OCI-LY3 (cell line): Measurements from ENCODE around the gene PDHX.

Source experiments
- H2AFZ ChIP-seq: fragments of 200-600, 300-600 bp; shearing (Covaris generic); 2 replicates; pipeline ENCODE4 v1.6.0; 2014; ENCODE audit warnings: antibody characterized with exemption, low read depth, low read length
- H3K27ac ChIP-seq: fragments of 200-600, 300-600 bp; sonication (generic); 2 replicates; pipeline ENCODE4 v1.5.1; 2014; ENCODE audit warnings: mild to moderate bottlenecking, low read length, moderate library complexity, mixed read lengths
- H3K27me3 ChIP-seq: fragments of 200-600, 300-600 bp; sonication (generic); 2 replicates; pipeline ENCODE4 v1.6.1; 2014; ENCODE audit warnings: low read depth, low read length, mixed read lengths
- H3K36me3 ChIP-seq: fragments of 200-600, 300-600 bp; sonication (generic); replicated peaks from 2 replicates; pipeline ENCODE3; 2014; ENCODE audit warnings: low read depth, low read length, mixed read lengths
- H3K4me1 ChIP-seq: fragments of 300-600, 200-600 bp; sonication (generic); 2 replicates; pipeline ENCODE4 v1.6.1; 2014; ENCODE audit warnings: low read length, mixed read lengths
- H3K4me2 ChIP-seq: fragments of 200-600, 300-600 bp; sonication (generic); 2 replicates; pipeline ENCODE4 v1.6.1; 2014; ENCODE audit warnings: low read length, mixed read lengths
- H3K4me3 ChIP-seq: fragments of 300-600, 200-600 bp; sonication (generic); 2 replicates; pipeline ENCODE4 v1.5.1; 2014; ENCODE audit warnings: antibody characterized with exemption, mild to moderate bottlenecking, low read length, moderate library complexity
- H3K79me2 ChIP-seq: fragments of 300-600, 200-600 bp; shearing (Covaris generic); 2 replicates; pipeline ENCODE4 v1.6.1; 2014; ENCODE audit warnings: mild to moderate bottlenecking, low read length, mixed read lengths
- H3K9ac ChIP-seq: fragments of 300-600, 200-600 bp; shearing (Covaris generic); 2 replicates; pipeline ENCODE4 v1.6.0; 2014; ENCODE audit warnings: mild to moderate bottlenecking, low read length, moderate library complexity
- H3K9me3 ChIP-seq: fragments of 200-600, 300-600 bp; shearing (Covaris generic); 2 replicates; pipeline ENCODE4 v1.6.1; 2014; ENCODE audit warnings: low read length, mixed read lengths; ENCODE audit not compliant: insufficient read depth
- H4K20me1 ChIP-seq: fragments of 200-600, 300-600 bp; sonication (generic); 2 replicates; pipeline ENCODE4 v1.6.1; 2016; ENCODE audit warnings: low read length, mixed read lengths; ENCODE audit not compliant: insufficient read depth
- EZH2phosphoT487 ChIP-seq: fragments of 200-600 bp; shearing (Covaris generic); IDR thresholded peaks from 2 replicates; pipeline ENCODE4 v1.6.1; 2018; ENCODE audit warnings: antibody characterized with exemption, mixed run types, low read depth
- TF ChIP-seq, protein P1 (sequence below): fragments of 200-600, 300-600 bp; sonication (generic); IDR thresholded peaks from 2 replicates; pipeline ENCODE4 v1.5.1; 2014; ENCODE audit warnings: antibody characterized with exemption, low read length, low read depth

The PDHX gene

DNA sequence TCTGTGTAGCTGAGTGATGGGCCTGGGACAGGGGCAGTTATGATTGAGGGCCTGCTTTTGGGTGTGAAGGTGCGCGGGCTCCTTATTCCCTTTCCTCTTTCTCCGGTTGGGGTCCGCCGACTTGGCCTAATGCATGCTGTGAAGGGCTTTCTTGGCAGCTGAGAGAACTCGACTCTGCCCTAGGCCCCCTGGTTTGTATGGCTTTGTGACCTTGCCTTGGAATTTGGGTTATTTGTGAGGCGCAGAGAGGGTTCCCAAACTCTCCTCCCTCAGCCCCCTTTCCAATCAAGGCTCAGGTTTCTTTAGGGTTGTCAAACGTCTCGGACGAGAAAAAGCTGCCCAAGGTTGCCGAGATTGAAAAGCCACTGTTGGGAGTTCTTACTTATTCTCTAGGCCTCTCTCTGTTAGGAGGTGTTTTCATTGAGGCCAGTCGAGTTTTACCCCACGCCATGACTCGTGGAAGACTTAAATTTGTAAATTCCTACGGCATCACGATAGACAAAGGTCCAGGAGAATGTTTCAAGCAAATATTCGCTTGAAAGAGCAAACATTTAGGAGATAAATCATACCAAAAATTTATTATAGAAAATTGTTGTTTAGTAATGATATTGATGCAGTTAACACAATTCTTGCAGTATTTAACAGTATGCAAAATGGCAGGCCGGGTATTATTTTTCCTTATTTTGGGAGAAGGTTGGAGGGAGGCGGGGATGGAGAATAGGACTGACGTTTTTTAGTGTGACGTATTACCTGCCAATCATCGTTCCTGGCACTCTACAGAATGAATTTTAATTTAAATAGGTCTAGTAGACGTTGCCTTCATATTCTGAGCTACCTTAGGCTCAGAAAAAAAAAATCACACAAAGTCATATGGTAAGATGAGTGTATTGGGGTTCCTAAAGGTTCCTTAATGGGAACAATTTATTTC lies 689 bp downstream of the PDHX start:
- no peaks in the 10 kb centered on the region for H3K9me3 ChIP-seq
- peak overlapping the region; percentile 87 for H2AFZ ChIP-seq
- H3K27me3 ChIP-seq: no peaks in the 10 kb centered on the region
- TF ChIP-seq, protein P1, sequence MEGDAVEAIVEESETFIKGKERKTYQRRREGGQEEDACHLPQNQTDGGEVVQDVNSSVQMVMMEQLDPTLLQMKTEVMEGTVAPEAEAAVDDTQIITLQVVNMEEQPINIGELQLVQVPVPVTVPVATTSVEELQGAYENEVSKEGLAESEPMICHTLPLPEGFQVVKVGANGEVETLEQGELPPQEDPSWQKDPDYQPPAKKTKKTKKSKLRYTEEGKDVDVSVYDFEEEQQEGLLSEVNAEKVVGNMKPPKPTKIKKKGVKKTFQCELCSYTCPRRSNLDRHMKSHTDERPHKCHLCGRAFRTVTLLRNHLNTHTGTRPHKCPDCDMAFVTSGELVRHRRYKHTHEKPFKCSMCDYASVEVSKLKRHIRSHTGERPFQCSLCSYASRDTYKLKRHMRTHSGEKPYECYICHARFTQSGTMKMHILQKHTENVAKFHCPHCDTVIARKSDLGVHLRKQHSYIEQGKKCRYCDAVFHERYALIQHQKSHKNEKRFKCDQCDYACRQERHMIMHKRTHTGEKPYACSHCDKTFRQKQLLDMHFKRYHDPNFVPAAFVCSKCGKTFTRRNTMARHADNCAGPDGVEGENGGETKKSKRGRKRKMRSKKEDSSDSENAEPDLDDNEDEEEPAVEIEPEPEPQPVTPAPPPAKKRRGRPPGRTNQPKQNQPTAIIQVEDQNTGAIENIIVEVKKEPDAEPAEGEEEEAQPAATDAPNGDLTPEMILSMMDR: no peak
- no peak for TF ChIP-seq EZH2phosphoT487
- no peaks in the 10 kb centered on the region; the same call in 1 of the 2 replicates for H4K20me1 ChIP-seq
- H3K27ac ChIP-seq: peak overlapping the region; percentile 46
- peaks cover 7% of the 10 kb centered on the region for H3K36me3 ChIP-seq
- peak overlapping the region; percentile 95 for H3K4me3 ChIP-seq
- peak overlapping the region; percentile 81 for H3K9ac ChIP-seq
- peaks cover 48% of the 10 kb centered on the region for H3K79me2 ChIP-seq
- H3K4me1 ChIP-seq: peaks cover 14% of the 10 kb centered on the region
- H3K4me2 ChIP-seq: peak overlapping the region; percentile 84

DNA sequence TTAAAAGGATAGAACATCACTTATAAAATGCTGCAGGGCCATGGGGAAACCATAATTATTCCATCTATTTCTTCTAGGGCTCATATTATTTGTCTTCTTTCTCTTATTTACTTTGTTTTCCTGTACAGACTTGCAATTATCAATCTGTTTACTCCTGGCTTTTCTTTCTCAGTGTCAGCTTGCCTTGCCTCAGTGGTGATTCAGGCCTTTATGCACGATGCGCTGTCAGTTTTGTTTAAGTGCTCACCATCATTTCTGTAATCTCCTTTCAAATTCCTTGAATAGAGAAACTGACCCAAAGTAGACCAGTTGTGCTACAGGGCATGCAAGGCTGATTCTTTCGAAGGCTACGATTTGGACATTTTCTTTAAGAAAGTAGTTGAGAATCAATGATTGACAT lies 4.7 kb downstream of the PDHX start:
- Histone ChIP-seq H3K4me2 (no peak overlapping the region), H3K9ac (no peak overlapping the region), H2AFZ (no peak overlapping the region), H3K27me3 (no peaks in the 10 kb centered on the region), H3K4me1 (peaks cover 14% of the 10 kb centered on the region), H3K79me2 (peaks cover 35% of the 10 kb centered on the region), H3K4me3 (no peak overlapping the region), H3K36me3 (no peaks in the 10 kb centered on the region), H4K20me1 (peaks cover 6% of the 10 kb centered on the region), H3K27ac (no peak overlapping the region), H3K9me3 (no peaks in the 10 kb centered on the region)
- TF ChIP-seq, protein P1: no peak
- TF ChIP-seq EZH2phosphoT487: no peak

DNA sequence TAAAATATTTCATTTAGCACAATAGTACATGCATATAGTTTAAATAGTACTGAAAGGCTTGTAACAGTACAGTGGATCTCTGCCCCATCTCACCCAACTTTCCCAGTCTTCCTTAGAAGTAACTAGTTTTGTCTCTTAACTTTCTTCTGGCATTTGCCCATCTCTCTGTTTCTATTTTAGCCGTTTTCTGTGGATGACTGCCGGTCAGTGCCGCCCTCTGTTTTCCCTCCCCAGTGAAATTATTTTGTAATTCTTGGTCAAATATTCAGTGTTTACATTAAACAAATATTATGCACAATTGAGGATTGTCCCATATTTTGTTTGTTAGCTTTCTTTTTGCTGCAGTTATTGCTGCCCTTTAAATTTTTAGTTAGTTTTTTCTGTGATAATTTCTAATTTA lies 8.3 kb downstream of the PDHX start:
- H4K20me1 ChIP-seq: peaks cover 8% of the 10 kb centered on the region
- peaks cover 15% of the 10 kb centered on the region for H3K4me1 ChIP-seq
- no peaks in the 10 kb centered on the region for H3K36me3 ChIP-seq
- no peak for TF ChIP-seq EZH2phosphoT487
- TF ChIP-seq, protein P1: no peak
- no peak overlapping the region for H2AFZ ChIP-seq
- H3K4me3 ChIP-seq: no peak overlapping the region
- H3K9me3 ChIP-seq: no peaks in the 10 kb centered on the region
- no peak overlapping the region for H3K4me2 ChIP-seq
- H3K27ac ChIP-seq: no peak overlapping the region
- H3K9ac ChIP-seq: no peak overlapping the region
- H3K79me2 ChIP-seq: peaks cover 35% of the 10 kb centered on the region
- no peaks in the 10 kb centered on the region for H3K27me3 ChIP-seq

DNA sequence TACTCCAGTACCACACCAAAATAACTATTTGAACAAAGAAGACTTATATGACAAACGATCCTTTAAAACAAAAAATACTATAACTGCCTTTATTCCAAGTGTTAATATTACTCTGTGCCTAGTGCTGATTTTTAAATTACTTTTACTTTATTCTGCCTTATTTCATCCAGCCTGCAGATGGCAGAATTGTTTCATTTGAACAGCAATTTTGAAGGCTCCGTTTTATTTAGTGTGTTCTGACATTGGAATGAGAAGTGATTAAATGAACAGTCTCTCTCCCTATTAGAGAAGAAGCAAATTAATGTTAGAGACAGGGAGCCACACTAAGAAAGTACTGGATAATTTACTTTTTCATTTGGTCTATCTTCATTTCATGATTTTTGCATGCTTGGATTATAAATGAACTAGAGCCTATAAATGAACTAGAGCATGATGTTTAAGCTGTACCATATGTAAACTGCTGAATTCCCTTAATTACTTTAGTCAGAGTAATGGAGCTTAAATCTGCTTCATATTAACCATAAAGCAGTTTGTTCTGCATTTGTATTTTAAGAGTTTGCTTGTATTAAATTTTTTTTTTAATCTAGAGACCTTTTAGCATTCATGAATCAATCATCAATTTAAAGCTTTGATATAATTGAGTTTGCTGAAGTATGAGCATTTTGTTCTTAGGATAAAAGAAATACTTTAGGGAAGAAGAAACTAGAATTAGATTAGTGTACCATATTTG lies 9.8 kb downstream of the PDHX start:
- peaks cover 15% of the 10 kb centered on the region for H3K4me1 ChIP-seq
- peaks cover 8% of the 10 kb centered on the region for H4K20me1 ChIP-seq
- TF ChIP-seq, protein P1: peak; percentile 89
- no peak for TF ChIP-seq EZH2phosphoT487
- no peak overlapping the region for H3K4me2 ChIP-seq
- H3K36me3 ChIP-seq: no peaks in the 10 kb centered on the region
- no peak overlapping the region for H3K4me3 ChIP-seq
- H3K79me2 ChIP-seq: peaks cover 42% of the 10 kb centered on the region
- H3K9ac ChIP-seq: no peak overlapping the region
- no peak overlapping the region for H2AFZ ChIP-seq
- no peaks in the 10 kb centered on the region for H3K9me3 ChIP-seq
- no peaks in the 10 kb centered on the region for H3K27me3 ChIP-seq
- no peak overlapping the region for H3K27ac ChIP-seq
